Breast epithelium (tissue), 4 donors: ENCODE results near the gene GSTA4. TPM values are rescaled to one million over a fixed set of nuclear protein-coding genes. Genes with fewer than 3 reads are reported as not detected.
A peak's percentile ranks its signal among the peaks of the same experiment; 100 is the strongest.

Source experiments
- DNase-seq, 2 donors: peaks; one replicate each; pipeline ENCODE4 v3.0.0-alpha.2; 2019; ENCODE audit warnings: low spot score in 2 of 2
- H3K27ac ChIP-seq, 2 donors: fragments of 200-600 bp; sonication (generic) in 1 of 2; one replicate each; pipeline ENCODE4 v1.5.1; 2016 to 2019; ENCODE audit warnings: mild to moderate bottlenecking in 1 of 2
- H3K27me3 ChIP-seq, 2 donors: fragments of 200-600 bp; sonication (generic) in 1 of 2; one replicate each; pipeline versions ENCODE4 v1.5.1 to v1.6.0; 2017 to 2019; ENCODE audit warnings: control low read depth in 1 of 2, mild to moderate bottlenecking in 1 of 2
- H3K36me3 ChIP-seq: fragments of 200-600 bp; one replicate; pipeline ENCODE4 v1.5.1; 2019
- H3K4me1 ChIP-seq, 2 donors: fragments of 200-600 bp; sonication (generic); one replicate each; pipeline ENCODE4 v1.5.1; 2016 to 2019; ENCODE audit warnings: control low read depth in 1 of 2
- H3K4me3 ChIP-seq, 3 donors: fragments of 200-600 bp; sonication (generic); 1 replicate in 2 of 3; 2 replicates in 1 of 3; pipeline ENCODE4 v1.5.1; 2016 to 2019; ENCODE audit warnings: mild to moderate bottlenecking in 3 of 3, moderate library complexity in 2 of 3
- H3K9me3 ChIP-seq, 2 donors: fragments of 200-600 bp; sonication (generic) in 1 of 2; one replicate each; pipeline ENCODE4 v1.5.1; 2016 to 2019; ENCODE audit warnings: control low read depth in 1 of 2
- POLR2A ChIP-seq: fragments of 450-650 bp; IDR thresholded peaks from one replicate; pipeline ENCODE4 v1.6.1; 2016; ENCODE audit warnings: antibody characterized with exemption, mild to moderate bottlenecking, moderate library complexity
- POLR2AphosphoS5 ChIP-seq, 3 donors: sonication (generic); formaldehyde crosslinking; IDR thresholded peaks; one replicate each; pipeline ENCODE4 v1.6.1; 2017; ENCODE audit warnings: antibody characterized with exemption in 3 of 3
- intact Hi-C: fragments of 100-400 bp; cut with DNase I; formaldehyde crosslinking; loops from one replicate; pipeline ENCODE4 v1.15.1; 2023; ENCODE audit warnings: low total_unique reads
- total RNA-seq, 3 donors: library from RNA; depleted of rRNA; stranded (reverse); fragments of >200 nt; gene quantifications; one replicate each; pipeline ENCODE4 v1.1.0, GENCODE V29; 2016
- TF ChIP-seq, protein P1 (sequence below), 3 donors: fragments of 450-650 bp; IDR thresholded peaks; one replicate each; pipeline ENCODE4 v1.5.1; 2016 to 2017; ENCODE audit warnings: antibody characterized with exemption in 3 of 3, mild to moderate bottlenecking in 3 of 3, moderate library complexity in 3 of 3

GSTA4 gene
- total RNA-seq, 3 donors from 2014 or later: 19.3 to 25.9 (median 20.6) TPM

DNA sequence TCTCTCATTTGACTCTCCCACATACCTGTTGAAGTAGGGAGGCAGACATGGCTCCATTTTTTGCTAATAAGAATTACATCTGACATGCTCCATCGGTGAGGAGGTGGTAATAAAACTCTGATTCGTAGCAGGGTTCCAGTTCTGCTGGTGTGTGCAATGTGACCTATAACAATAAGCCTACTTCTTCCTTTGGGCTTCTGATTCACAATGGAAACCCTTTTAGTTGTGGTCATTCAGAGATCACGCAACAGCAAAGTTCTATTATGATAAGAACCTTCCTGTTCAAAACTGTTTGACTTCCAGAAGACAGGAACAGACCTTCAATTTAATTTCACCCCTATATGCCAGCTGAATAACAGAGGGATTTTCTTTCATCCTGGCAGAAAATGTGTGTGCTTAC is 31.4 kb upstream of the GSTA4 start:
- no peaks in the 10 kb centered on the region for H3K27me3 ChIP-seq
- H3K36me3 ChIP-seq: no peaks in the 10 kb centered on the region
- no peaks in the 10 kb centered on the region for H3K4me1 ChIP-seq
- no peak overlapping the region for H3K4me3 ChIP-seq
- TF ChIP-seq POLR2A (no peak), POLR2AphosphoS5 (IDR thresholded peaks at IDR 0.05) (no peak)
- TF ChIP-seq, protein P1, sequence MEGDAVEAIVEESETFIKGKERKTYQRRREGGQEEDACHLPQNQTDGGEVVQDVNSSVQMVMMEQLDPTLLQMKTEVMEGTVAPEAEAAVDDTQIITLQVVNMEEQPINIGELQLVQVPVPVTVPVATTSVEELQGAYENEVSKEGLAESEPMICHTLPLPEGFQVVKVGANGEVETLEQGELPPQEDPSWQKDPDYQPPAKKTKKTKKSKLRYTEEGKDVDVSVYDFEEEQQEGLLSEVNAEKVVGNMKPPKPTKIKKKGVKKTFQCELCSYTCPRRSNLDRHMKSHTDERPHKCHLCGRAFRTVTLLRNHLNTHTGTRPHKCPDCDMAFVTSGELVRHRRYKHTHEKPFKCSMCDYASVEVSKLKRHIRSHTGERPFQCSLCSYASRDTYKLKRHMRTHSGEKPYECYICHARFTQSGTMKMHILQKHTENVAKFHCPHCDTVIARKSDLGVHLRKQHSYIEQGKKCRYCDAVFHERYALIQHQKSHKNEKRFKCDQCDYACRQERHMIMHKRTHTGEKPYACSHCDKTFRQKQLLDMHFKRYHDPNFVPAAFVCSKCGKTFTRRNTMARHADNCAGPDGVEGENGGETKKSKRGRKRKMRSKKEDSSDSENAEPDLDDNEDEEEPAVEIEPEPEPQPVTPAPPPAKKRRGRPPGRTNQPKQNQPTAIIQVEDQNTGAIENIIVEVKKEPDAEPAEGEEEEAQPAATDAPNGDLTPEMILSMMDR (IDR thresholded peaks at IDR 0.05): no peak
- H3K27ac ChIP-seq: no peak overlapping the region
- no peak for DNase-seq
- H3K9me3 ChIP-seq: no peaks in the 10 kb centered on the region
- intact Hi-C loops: no loop called here

DNA sequence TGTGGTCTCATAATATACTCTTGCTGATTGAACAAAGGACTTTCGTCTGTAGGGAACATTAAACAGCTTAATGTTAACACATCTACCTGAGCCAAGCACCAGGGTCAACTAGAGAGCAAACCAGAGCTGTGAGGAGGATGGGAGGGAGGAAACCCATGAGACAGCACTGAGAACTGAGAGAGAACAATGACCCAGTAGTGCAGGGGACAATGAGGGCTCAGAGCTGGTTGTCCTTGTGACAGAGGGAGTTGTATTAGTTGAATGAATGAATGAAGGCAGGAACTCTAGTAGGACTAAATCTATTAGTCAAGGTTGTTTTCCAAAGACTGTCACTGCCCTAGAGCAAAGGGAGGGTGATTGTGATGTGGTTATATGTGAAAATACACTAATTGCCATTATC is 28.2 kb upstream of the GSTA4 start:
- Histone ChIP-seq H3K4me3 (no peak overlapping the region), H3K27ac (no peak overlapping the region), H3K9me3 (no peaks in the 10 kb centered on the region), H3K36me3 (no peaks in the 10 kb centered on the region), H3K27me3 (no peaks in the 10 kb centered on the region), H3K4me1 (no peaks in the 10 kb centered on the region)
- TF ChIP-seq, protein P1 (IDR thresholded peaks at IDR 0.05): no peak
- TF ChIP-seq POLR2A (no peak), POLR2AphosphoS5 (IDR thresholded peaks at IDR 0.05) (no peak)
- DNase-seq: no peak
- intact Hi-C loops: no loop called here

DNA sequence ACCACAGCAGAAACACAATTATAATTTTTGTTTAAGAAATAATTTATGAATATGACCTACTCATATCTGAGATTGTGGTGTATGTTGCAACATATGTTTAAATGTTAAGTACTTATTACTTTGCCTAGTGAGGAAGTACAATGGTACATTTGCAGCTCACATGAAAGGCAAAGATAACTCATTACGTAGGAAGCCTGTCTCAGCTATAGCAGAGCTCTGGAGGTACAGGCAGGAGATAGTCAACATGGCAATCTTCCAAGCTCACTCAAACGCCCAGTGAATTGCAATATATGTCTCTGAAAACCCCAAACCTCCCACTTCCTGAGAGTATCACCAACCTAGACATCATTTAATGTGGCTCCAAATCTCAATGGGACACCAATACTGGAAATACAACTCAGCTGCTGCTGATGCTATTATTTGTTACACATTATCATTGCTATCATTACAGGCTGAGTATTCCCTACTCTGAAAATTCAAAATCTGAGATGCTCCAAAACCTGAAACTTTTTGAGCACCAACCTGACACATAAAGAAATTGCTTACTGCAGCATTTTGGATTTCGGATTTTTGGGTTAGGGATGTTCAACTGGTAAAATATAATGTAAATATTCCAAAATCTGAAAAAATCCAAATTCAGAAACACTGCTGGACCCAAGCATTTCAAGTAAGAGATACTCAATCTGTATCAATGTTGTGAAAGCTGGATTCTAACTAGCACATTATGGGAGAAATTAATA is 25.1 kb upstream of the GSTA4 start:
- H3K36me3 ChIP-seq: no peaks in the 10 kb centered on the region
- no peak for DNase-seq
- no peak overlapping the region for H3K27ac ChIP-seq
- H3K4me1 ChIP-seq: no peaks in the 10 kb centered on the region
- no peak overlapping the region for H3K4me3 ChIP-seq
- no peak for TF ChIP-seq POLR2A
- TF ChIP-seq, protein P1 (IDR thresholded peaks at IDR 0.05): no peak
- no peak for TF ChIP-seq POLR2AphosphoS5 (IDR thresholded peaks at IDR 0.05)
- H3K27me3 ChIP-seq: no peaks in the 10 kb centered on the region
- H3K9me3 ChIP-seq: no peaks in the 10 kb centered on the region
- intact Hi-C loops: no loop called here

DNA sequence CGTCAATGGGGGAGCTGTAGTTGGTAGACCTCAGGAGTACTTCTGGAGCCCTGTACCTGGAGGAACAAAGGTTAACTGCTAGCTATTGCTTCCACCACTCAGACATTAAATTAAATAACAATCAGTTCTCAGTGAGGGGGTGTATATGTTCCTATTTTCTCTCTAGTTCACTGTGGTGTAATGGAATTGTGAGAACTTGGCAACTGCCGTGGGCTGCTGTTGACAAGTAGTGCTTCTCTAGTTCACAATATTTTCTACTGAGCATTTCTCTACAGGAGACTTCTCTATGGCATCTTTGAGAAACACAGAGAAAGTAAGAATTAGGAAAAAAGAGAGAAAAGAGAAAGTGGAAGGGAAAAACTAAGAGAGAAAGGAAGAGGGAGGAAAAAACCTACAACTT is 23.4 kb upstream of the GSTA4 start:
- Histone ChIP-seq H3K4me3 (no peak overlapping the region), H3K36me3 (no peaks in the 10 kb centered on the region)

DNA sequence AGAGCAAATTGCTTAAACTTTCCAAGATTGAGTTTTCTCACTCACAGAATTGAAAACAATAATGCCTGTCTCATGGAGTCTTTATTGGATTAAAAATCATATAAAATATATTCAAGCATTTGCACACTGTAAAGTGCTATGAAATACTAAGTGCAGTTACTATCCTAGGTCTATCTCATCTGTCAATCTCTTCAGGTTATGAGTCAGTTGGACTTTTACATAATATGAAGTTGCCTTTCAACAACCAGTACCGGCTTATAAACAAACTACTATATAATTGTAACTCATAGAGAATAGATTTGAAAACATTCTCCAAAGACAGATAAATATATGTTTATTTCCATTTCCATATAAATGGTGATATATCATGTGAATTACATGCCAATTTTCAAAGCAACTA is 20.4 kb upstream of the GSTA4 start:
- Histone ChIP-seq H3K27me3 (no peaks in the 10 kb centered on the region), H3K4me1 (peaks cover 0 to 5% of the 10 kb centered on the region in 2 donors), H3K27ac (peak overlapping the region; percentile 73 to 75), H3K4me3 (no peak overlapping the region), H3K36me3 (no peaks in the 10 kb centered on the region), H3K9me3 (no peaks in the 10 kb centered on the region)
- no peak for DNase-seq
- no peak for TF ChIP-seq POLR2AphosphoS5 (IDR thresholded peaks at IDR 0.05)
- intact Hi-C loops: no loop called here

More for the DNA sequence above, 23.4 kb upstream of the GSTA4 start:
- Histone ChIP-seq H3K4me1 (peaks cover 0 to 5% of the 10 kb centered on the region in 2 donors), H3K9me3 (no peaks in the 10 kb centered on the region), H3K27ac (no peak overlapping the region), H3K27me3 (no peaks in the 10 kb centered on the region)
- no peak for DNase-seq
- TF ChIP-seq, protein P1 (IDR thresholded peaks at IDR 0.05): no peak
- TF ChIP-seq POLR2AphosphoS5 (IDR thresholded peaks at IDR 0.05) (no peak), POLR2A (no peak)
- intact Hi-C loops: no loop called here
